ENCODE data around the gene MYO1F. TPM values are rescaled to one million over a fixed set of nuclear protein-coding genes. Genes with fewer than 3 reads are reported as not detected.

The MYO1F gene
- total RNA-seq, 4 donors from 2014 or later: 2.2 to 6.3 (median 3.2) TPM

DNA sequence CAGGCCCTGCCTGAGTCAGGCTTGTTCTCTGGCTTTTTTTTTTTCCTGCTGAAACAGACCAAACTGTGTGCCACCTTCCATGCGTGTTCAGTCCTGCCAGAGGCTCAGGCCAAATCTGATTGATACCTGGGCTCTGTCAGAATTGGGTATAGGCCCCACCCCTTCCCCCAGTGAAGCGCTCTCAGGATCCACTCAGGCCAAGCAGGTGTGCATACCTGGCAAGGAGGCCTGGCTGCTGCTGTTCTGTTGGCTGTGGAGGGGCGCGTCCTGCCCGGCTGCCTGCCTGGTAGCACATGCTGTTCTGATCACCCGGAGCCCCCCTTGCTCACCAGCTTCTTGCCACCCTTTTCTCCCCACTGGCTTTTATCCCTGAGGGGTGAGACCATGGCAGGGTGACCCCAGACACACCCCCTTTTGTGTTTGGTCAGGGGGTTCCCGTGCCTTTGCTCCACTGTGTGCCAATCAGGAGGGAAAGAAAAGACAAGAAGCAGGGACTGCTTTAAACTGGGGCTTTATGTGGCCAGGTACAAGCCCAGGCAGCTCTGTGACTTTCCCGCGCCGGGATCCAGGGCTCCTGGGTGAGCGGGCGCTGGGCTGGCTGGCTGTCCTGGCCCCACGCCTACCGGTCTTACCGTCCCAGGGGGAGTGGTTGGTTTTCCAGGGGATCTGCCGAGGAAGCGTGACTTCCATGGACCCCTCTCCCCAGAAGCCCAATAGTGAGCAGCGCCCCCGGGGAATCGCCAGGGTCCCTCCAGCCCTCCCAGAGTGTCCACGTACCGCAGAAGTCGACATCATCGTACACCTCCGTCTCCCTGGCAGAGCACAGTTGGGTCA, 87.5 kb downstream of the MYO1F start:
- DNase-seq (ENCODE audit: low spot score in 2 of 2): peak in 1 of 2 donors; percentile 57
- no peak overlapping the region for H3K4me3 ChIP-seq (ENCODE audit: low read depth, poor library complexity, severe bottlenecking)
- no peak for TF ChIP-seq POLR2A (IDR thresholded peaks at IDR 0.05)
- TF ChIP-seq, protein P1, sequence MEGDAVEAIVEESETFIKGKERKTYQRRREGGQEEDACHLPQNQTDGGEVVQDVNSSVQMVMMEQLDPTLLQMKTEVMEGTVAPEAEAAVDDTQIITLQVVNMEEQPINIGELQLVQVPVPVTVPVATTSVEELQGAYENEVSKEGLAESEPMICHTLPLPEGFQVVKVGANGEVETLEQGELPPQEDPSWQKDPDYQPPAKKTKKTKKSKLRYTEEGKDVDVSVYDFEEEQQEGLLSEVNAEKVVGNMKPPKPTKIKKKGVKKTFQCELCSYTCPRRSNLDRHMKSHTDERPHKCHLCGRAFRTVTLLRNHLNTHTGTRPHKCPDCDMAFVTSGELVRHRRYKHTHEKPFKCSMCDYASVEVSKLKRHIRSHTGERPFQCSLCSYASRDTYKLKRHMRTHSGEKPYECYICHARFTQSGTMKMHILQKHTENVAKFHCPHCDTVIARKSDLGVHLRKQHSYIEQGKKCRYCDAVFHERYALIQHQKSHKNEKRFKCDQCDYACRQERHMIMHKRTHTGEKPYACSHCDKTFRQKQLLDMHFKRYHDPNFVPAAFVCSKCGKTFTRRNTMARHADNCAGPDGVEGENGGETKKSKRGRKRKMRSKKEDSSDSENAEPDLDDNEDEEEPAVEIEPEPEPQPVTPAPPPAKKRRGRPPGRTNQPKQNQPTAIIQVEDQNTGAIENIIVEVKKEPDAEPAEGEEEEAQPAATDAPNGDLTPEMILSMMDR (IDR thresholded peaks at IDR 0.05): no peak
- 54 to 57% methylated on average over 25 of the region's 25 CpGs for WGBS, 2 donors
- intact Hi-C loops (cut with DNase I; ENCODE audit: low total_unique reads): no loop called here

DNA sequence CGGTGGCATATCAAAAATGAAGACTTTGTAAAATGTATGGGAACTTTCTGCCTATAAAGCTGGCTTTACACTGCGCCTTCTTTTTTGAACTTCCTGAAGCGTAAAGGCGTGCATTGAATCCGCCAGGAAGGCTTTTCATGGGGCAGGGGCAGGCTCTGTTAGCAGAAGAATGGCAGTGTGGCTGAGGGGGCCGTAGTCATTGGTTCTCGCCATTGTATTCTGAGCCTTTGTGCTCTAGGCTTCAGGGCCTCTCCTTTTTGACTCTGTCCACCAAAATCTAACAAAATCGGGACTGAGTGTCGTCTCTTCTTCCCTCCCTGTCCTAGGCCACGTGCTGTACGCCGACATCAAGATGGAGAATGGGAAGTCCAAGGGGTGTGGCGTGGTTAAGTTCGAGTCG, 88.9 kb downstream of the MYO1F start:
- DNase-seq (ENCODE audit: low spot score in 2 of 2): no peak
- 76 to 77% methylated on average over 15 of the region's 15 CpGs for WGBS, 2 donors
- intact Hi-C loops (cut with DNase I; ENCODE audit: low total_unique reads): no loop called here
- no peak for TF ChIP-seq POLR2A (IDR thresholded peaks at IDR 0.05)
- TF ChIP-seq, protein P1 (IDR thresholded peaks at IDR 0.05): no peak
- H3K4me3 ChIP-seq (ENCODE audit: low read depth, poor library complexity, severe bottlenecking): no peak overlapping the region

DNA sequence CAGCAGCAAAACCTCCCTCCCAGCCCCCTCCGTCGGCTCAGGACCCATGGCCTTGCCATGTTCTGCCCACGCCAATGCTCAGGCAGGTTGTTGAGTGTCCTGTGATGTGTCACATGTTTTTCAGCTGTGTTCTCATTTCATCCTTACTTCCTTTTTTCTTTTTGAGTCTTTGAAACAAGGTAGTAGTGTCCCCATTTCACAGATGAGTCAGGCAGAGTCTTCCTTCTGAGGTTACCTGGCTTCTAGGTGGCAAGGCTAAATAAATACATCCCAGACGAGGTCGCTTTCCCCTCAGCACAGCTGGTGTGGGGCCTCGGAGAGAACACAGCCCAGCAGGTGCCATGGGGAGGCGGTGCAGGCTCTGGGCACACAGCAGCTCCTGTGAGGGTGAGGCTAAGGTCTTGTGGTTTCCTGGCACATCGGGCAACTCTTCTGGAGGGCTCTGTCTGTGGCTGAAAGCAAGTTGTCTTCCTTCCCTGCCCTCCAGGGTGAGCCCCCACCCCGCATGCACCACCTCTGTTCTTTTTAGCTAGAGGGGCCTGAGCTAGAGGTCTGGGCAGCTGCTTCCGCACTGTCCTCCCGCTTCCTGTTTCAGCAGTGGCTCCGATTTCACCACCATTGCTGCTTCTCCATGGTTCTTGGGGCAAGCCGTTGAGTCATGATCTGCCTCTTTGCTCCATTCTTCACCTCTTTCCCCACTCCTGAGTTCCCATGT, 89.9 kb downstream of the MYO1F start:
- DNase-seq (ENCODE audit: low spot score in 2 of 2): no peak
- H3K4me3 ChIP-seq (ENCODE audit: low read depth, poor library complexity, severe bottlenecking): no peak overlapping the region
- TF ChIP-seq POLR2A (IDR thresholded peaks at IDR 0.05): no peak
- TF ChIP-seq, protein P1 (IDR thresholded peaks at IDR 0.05): no peak

DNA sequence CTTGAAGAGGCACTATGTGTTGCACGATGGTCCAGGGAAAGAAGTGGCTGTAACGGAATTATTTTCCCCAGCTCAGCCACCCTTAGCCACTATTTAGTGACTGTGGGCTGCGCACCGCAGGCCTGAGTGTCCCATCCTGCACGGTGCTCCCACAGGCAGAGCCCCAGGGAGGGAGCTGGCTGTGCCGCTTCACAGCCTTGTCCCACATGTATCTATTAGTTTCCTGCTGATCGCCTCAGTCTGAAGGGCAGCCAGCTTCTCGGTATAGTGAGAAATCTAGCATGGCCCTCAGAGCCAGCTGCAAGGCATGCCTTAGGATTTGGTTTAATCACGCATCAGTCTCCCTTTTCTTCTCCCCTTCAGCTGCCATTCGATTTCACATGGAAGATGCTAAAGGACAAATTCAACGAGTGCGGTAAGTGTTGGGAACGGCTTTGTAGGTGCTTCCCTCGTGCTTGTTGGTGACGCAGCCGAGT, 90.5 kb downstream of the MYO1F start:
- H3K4me3 ChIP-seq (ENCODE audit: low read depth, poor library complexity, severe bottlenecking): no peak overlapping the region
- 86% methylated on average over 16 of the region's 16 CpGs for WGBS, 2 donors
- intact Hi-C loops (cut with DNase I; ENCODE audit: low total_unique reads): no loop called here
- no peak for DNase-seq (ENCODE audit: low spot score in 2 of 2)
- no peak for TF ChIP-seq POLR2A (IDR thresholded peaks at IDR 0.05)
- TF ChIP-seq, protein P1 (IDR thresholded peaks at IDR 0.05): no peak

More for the DNA sequence above, 89.9 kb downstream of the MYO1F start:
- intact Hi-C loops (cut with DNase I; ENCODE audit: low total_unique reads): no loop called here
- WGBS, 2 donors: 69 to 71% methylated on average over 13 of the region's 13 CpGs

DNA sequence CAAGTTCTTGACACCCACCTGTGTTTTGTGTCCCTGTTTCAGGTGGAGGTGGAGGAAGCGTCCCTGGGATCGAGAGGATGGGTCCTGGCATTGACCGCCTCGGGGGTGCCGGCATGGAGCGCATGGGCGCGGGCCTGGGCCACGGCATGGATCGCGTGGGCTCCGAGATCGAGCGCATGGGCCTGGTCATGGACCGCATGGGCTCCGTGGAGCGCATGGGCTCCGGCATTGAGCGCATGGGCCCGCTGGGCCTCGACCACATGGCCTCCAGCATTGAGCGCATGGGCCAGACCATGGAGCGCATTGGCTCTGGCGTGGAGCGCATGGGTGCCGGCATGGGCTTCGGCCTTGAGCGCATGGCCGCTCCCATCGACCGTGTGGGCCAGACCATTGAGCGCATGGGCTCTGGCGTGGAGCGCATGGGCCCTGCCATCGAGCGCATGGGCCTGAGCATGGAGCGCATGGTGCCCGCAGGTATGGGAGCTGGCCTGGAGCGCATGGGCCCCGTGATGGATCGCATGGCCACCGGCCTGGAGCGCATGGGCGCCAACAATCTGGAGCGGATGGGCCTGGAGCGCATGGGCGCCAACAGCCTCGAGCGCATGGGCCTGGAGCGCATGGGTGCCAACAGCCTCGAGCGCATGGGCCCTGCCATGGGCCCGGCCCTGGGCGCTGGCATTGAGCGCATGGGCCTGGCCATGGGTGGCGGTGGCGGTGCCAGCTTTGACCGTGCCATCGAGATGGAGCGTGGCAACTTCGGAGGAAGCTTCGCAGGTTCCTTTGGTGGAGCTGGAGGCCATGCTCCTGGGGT, 91.5 kb downstream of the MYO1F start:
- TF ChIP-seq, protein P1 (IDR thresholded peaks at IDR 0.05): no peak
- no peak for TF ChIP-seq POLR2A (IDR thresholded peaks at IDR 0.05)
- intact Hi-C loops (cut with DNase I; ENCODE audit: low total_unique reads): no loop called here
- WGBS, 2 donors: 94 to 96% methylated on average over 53 to 61 of the region's 62 CpGs
- no peak for DNase-seq (ENCODE audit: low spot score in 2 of 2)
- H3K4me3 ChIP-seq (ENCODE audit: low read depth, poor library complexity, severe bottlenecking): no peak overlapping the region

Data from lower leg skin (tissue), 4 donors.